Ovary (tissue), 9 donors: ENCODE data around the gene C1orf159. TPM values are rescaled to one million over a fixed set of nuclear protein-coding genes. Genes with fewer than 3 reads are reported as not detected.
"Not testable (repeated sequence)": the region's sequence is repeated elsewhere in the genome, so short reads cannot be mapped to it uniquely, and the experiment has no call there.

Source experiments
- DNase-seq, 5 donors: peaks; one replicate each; pipeline ENCODE4 v3.0.0-alpha.2; 2019 to 2020
- H3K27ac ChIP-seq, 2 donors: fragments of 200-600 bp; one replicate each; pipeline versions ENCODE4 v1.5.1 to v1.8.0; 2019 to 2022
- H3K27me3 ChIP-seq: fragments of 200-600 bp; one replicate; pipeline ENCODE4 v1.8.0; 2022
- H3K36me3 ChIP-seq: fragments of 200-600 bp; sonication (generic); one replicate; pipeline ENCODE4 v1.5.1; 2019
- H3K4me1 ChIP-seq: one replicate; pipeline ENCODE4 v1.8.1; 2013; ENCODE audit warnings: mild to moderate bottlenecking, moderate library complexity; ENCODE audit not compliant: insufficient read depth
- H3K4me3 ChIP-seq: fragments of 200-600 bp; sonication (generic); one replicate; pipeline ENCODE4 v1.5.1; 2017
- H3K9me3 ChIP-seq, 2 donors: fragments of 200-600 bp in 1 of 2; sonication (generic) in 1 of 2; one replicate each; pipeline versions ENCODE4 v1.5.1 to v1.8.1; 2013 to 2019; ENCODE audit warnings: mild to moderate bottlenecking in 1 of 2, moderate library complexity in 1 of 2
- EP300 ChIP-seq: sonication (generic); formaldehyde crosslinking; IDR thresholded peaks from one replicate; pipeline ENCODE4 v1.6.1; 2017; ENCODE audit warnings: antibody characterized with exemption
- POLR2A ChIP-seq: fragments of 450-650 bp; IDR thresholded peaks from one replicate; pipeline ENCODE4 v1.6.1; 2017; ENCODE audit warnings: antibody characterized with exemption, mild to moderate bottlenecking, moderate library complexity
- WGBS, 3 donors: extraction: QIAGEN DNeasy Blood & Tissue Kit in 1 of 3; methylation state at CpG; one replicate each; pipeline versions ENCODE4 v1.1.5 to v1.1.7; 2013 to 2017; 5-methylcytosine and 5-hydroxymethylcytosine counted together
- intact Hi-C, 4 donors: fragments of 100-400 bp; cut with DNase I; formaldehyde crosslinking; loops; one replicate each; pipeline versions ENCODE4 v1.11.0 to v1.15.1; 2022 to 2023
- polyA plus RNA-seq, 2 donors: library from polyadenylated mRNA; stranded (reverse); fragments of 200-250 nt in 1 of 2; fragments of 350-450 nt in 1 of 2; fragmentation: Illumina TruSeq in 1 of 2; extraction: RNeasy Lipid Tissue Mini Kit (QIAGEN cat#74804) in 1 of 2; gene quantifications; one replicate each; pipeline ENCODE4 v1.2.3, GENCODE V29; 2013 to 2014
- total RNA-seq, 7 donors: library from RNA; depleted of rRNA in 2 of 7; stranded (reverse); fragments of >200 nt in 2 of 7; fragmentation: NEBNext Ultra II Directional in 3 of 7; extraction: Animal tissue kit (Norgen Biotek cat#: 25700) in 3 of 7; gene quantifications; one replicate each; pipeline versions ENCODE4 v1.1.0 to v1.2.4, GENCODE V29; 2016 to 2023
- TF ChIP-seq, protein P1 (sequence below), 3 donors: fragments of 450-650 bp in 2 of 3; fragments of 200-600 bp in 1 of 3; IDR thresholded peaks; one replicate each; pipeline versions ENCODE4 v1.5.1 to v1.8.0; 2016 to 2022; ENCODE audit warnings: antibody characterized with exemption in 3 of 3, mild to moderate bottlenecking in 1 of 3
- donor health status: DM: no; HTN: no; CAD: no; lungs with moderate emphysema.
- donor health status: DM: no; HTN: no; CAD: no.
- donor health status: Bipolar disorder and iron deficiency.
- donor health status: DM: yes; HTN: yes; CAD: no.
- donor health status: DM: no; HTN: no; CAD: no.
- donor health status: DM: yes; HTN: yes; CAD: no.

C1orf159 gene
- total and polyA plus RNA-seq, 9 donors, result 0.28 to 22.1 (median 9.4) TPM

DNA sequence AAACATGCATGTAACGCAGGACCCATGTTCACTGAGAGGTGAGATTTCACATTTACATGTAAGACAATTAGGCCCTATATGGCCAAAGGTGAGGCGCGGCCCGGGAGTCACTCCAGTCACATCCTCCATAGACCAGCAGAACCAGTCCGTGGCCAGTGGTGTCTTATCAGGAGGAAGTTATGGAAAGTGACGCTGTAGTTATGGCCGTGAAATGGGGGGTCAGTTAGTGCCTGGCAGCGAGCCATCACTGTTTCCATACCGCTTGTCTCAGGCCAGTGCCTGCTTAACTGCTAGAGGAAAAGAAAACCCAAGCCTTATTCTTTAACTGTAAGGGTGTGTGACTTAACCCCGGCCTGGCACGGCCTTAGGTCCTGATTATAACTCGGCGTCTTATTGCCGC lies 6.1 kb downstream of the C1orf159 start:
- no peaks in the 10 kb centered on the region for H3K27me3 ChIP-seq
- no peak overlapping the region for H3K4me3 ChIP-seq
- no peaks in the 10 kb centered on the region for H3K36me3 ChIP-seq
- H3K9me3 ChIP-seq, result no peaks in the 10 kb centered on the region
- TF ChIP-seq POLR2A (no peak), EP300 (no peak)
- TF ChIP-seq, protein P1, sequence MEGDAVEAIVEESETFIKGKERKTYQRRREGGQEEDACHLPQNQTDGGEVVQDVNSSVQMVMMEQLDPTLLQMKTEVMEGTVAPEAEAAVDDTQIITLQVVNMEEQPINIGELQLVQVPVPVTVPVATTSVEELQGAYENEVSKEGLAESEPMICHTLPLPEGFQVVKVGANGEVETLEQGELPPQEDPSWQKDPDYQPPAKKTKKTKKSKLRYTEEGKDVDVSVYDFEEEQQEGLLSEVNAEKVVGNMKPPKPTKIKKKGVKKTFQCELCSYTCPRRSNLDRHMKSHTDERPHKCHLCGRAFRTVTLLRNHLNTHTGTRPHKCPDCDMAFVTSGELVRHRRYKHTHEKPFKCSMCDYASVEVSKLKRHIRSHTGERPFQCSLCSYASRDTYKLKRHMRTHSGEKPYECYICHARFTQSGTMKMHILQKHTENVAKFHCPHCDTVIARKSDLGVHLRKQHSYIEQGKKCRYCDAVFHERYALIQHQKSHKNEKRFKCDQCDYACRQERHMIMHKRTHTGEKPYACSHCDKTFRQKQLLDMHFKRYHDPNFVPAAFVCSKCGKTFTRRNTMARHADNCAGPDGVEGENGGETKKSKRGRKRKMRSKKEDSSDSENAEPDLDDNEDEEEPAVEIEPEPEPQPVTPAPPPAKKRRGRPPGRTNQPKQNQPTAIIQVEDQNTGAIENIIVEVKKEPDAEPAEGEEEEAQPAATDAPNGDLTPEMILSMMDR (IDR thresholded peaks at IDR 0.05), result no peak
- intact Hi-C loops, result loop anchor here in 1 of 4 donors (10.0 kb wide), 1 partner anchor 265 kb away; the partner anchor contains the start of gene AURKAIP1
- 86 to 91% (median 86%) methylated on average over 14 of the region's 14 CpGs for WGBS, 3 donors
- peak in 2 of 5 donors; percentile 10 to 29 for DNase-seq
- H3K4me1 ChIP-seq, result no peaks in the 10 kb centered on the region
- H3K27ac ChIP-seq, result no peak overlapping the region

DNA sequence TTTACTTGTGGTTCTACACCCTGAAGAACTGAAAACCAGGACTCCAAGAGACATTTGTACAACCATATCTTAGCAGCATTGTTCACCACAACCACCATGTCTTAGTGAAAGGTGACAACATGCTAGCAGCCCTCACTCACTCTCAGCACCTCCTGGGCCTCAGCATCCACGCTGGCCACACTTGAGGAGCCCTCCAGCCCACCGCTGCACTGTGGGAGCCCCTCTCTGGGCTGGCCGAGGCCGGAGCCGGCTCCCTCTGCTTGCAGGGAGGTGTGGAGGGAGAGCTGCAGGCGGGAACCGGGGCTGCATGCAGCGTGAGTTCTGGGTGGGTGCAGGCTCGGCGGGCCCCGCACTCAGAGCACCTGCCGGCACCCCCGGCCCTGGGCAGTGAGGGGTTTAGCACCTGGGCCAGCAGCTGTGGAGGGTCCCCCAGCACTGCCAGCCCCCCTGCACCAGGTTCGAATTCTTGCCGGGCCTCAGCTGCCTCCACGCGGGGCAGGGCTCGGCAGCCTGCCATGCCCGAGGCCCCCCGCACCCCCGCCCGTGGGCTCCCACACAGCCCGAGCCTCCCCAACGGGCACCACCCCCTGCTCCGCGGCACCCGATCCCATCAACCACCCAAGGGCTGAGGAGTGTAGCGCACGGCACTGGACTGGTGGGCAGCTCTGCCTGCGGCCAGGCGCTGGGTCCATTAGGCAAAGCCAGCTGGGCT lies 9.2 kb downstream of the C1orf159 start:
- WGBS, 3 donors, result 93 to 98% (median 97%) methylated on average over 31 of the region's 31 CpGs
- H3K36me3 ChIP-seq, result no peaks in the 10 kb centered on the region
- H3K27me3 ChIP-seq, result no peaks in the 10 kb centered on the region
- H3K4me3 ChIP-seq, result no peak overlapping the region
- H3K4me1 ChIP-seq, result no peaks in the 10 kb centered on the region
- peak in 1 of 5 donors; percentile 12 for DNase-seq
- H3K27ac ChIP-seq, result no peak overlapping the region
- intact Hi-C loops, result no loop called here
- TF ChIP-seq EP300 (no peak), POLR2A (no peak)
- TF ChIP-seq, protein P1 (IDR thresholded peaks at IDR 0.05), result no peak
- H3K9me3 ChIP-seq, result no peaks in the 10 kb centered on the region

DNA sequence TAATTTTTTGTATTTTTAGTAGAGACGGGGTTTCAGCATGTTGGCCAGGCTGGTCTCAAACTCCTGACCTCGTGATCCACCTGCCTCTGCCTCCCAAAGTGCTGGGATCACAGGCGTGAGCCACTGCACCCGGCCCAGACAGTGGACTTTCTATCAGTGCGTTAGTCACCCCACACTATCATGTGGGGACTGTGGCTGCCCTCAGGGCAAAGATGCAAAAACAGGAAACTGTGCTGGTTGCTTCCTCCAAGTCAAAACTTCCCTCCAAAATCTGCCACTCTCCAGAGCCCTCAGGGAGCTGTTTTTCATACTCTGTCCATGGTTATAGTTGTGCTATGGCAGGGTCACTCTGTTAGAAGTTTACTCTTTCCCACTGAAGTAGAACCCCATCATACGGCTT lies 11.7 kb downstream of the C1orf159 start:
- 88 to 91% (median 88%) methylated on average over 6 of the region's 6 CpGs for WGBS, 3 donors

DNA sequence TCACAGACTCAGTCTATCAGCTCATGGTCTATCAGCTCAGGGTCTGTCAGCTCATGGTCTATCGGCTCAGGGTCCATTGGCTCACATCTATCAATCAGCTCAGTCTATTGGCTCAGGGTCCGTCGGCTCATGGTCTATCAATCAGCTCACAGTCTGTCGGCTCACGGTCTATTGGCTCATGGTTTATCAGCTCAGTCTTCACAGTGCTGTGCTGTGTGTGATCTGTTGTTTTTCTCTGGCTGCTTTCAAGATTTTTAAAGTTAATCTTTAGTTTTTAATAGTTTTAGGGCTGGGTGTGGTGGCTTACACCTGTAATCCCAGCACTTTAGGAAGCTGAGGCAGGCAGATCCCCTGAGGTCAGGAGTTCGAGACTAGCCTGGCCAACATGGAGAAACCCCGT lies 14.4 kb downstream of the C1orf159 start:
- Histone ChIP-seq H3K27ac (no peak overlapping the region), H3K9me3 (no peaks in the 10 kb centered on the region), H3K4me1 (no peaks in the 10 kb centered on the region), H3K27me3 (no peaks in the 10 kb centered on the region), H3K4me3 (no peak overlapping the region), H3K36me3 (no peaks in the 10 kb centered on the region)
- 91 to 96% (median 91%) methylated on average over 7 of the region's 7 CpGs for WGBS, 3 donors
- no peak for TF ChIP-seq EP300
- no peak for TF ChIP-seq POLR2A
- TF ChIP-seq, protein P1 (IDR thresholded peaks at IDR 0.05), result no peak
- no peak for DNase-seq
- intact Hi-C loops, result no loop called here

More for the DNA sequence above, 11.7 kb downstream of the C1orf159 start:
- H3K4me1 ChIP-seq, H3K4me3 ChIP-seq, intact Hi-C loops, H3K36me3 ChIP-seq, H3K27ac ChIP-seq, H3K27me3 ChIP-seq, H3K9me3 ChIP-seq: not testable (repeated sequence)
- DNase-seq, result peak in 1 of 5 donors; percentile 1

DNA sequence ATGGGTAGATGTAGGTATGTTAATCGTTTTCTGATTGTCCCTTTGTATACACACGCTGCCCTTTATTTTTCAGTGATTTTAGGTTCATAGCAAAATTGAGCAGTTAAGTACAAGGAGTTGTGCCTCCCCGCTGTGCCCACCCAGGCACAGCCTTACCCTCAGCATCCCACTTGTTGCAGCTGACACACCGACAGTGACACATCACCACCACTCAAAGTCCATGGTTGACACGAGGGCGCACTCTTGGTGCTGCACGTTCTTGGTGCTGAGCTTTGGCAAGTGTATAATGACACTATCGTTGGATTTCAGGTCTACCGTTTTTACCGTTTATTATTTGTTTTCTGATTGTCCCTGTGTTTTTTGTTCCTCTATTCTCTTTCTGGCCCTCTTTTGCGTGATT lies 15.6 kb downstream of the C1orf159 start:
- intact Hi-C loops, result no loop called here
- no peaks in the 10 kb centered on the region for H3K9me3 ChIP-seq
- H3K4me3 ChIP-seq, result no peak overlapping the region
- no peaks in the 10 kb centered on the region for H3K4me1 ChIP-seq
- WGBS, 3 donors, result 96 to 97% (median 96%) methylated on average over 11 of the region's 11 CpGs
- H3K36me3 ChIP-seq, result no peaks in the 10 kb centered on the region
- H3K27ac ChIP-seq, result no peak overlapping the region
- peak in 2 of 5 donors; percentile 3 to 6 for DNase-seq
- TF ChIP-seq EP300 (no peak), POLR2A (no peak)
- TF ChIP-seq, protein P1 (IDR thresholded peaks at IDR 0.05), result no peak
- no peaks in the 10 kb centered on the region for H3K27me3 ChIP-seq
